Endodermal cell (in vitro differentiated cells): ENCODE results near the gene FBXW4. TPM values are rescaled to one million over a fixed set of nuclear protein-coding genes. Genes with fewer than 3 reads are reported as not detected.

ENCODE experiments used
- DNase-seq: peaks from one replicate; pipeline ENCODE4 v3.0.0-alpha.2; 2017
- H3K27ac ChIP-seq: 2 replicates; pipeline ENCODE4 v1.5.1; 2013; ENCODE audit warnings: mild to moderate bottlenecking, low read depth, low read length, moderate library complexity
- H3K27me3 ChIP-seq: 2 replicates; pipeline ENCODE4 v1.6.1; 2013; ENCODE audit warnings: mild to moderate bottlenecking, low read length, moderate library complexity; ENCODE audit not compliant: insufficient read depth, control insufficient read depth, poor library complexity, severe bottlenecking
- H3K36me3 ChIP-seq: 2 replicates; pipeline ENCODE4 v1.7.0; 2013; ENCODE audit warnings: mild to moderate bottlenecking, low read length, moderate library complexity; ENCODE audit not compliant: control insufficient read depth, insufficient read depth
- H3K4me1 ChIP-seq: one replicate; pipeline ENCODE4 v1.7.0; 2013; ENCODE audit warnings: low read length; ENCODE audit not compliant: control insufficient read depth, insufficient read depth
- H3K4me3 ChIP-seq: 2 replicates; pipeline ENCODE4 v1.5.1; 2013; ENCODE audit warnings: mild to moderate bottlenecking, low read length, moderate library complexity
- H3K9ac ChIP-seq: 2 replicates; pipeline ENCODE4 v1.6.1; 2013; ENCODE audit warnings: mild to moderate bottlenecking, low read length, moderate library complexity; ENCODE audit not compliant: poor library complexity, severe bottlenecking; ENCODE audit errors: extremely low read depth
- H3K9me3 ChIP-seq: 2 replicates; pipeline ENCODE4 v1.6.1; 2013; ENCODE audit warnings: mild to moderate bottlenecking, low read length, moderate library complexity; ENCODE audit not compliant: control insufficient read depth
- H3K27ac Mint-ChIP-seq: 2 replicates; pipeline ENCODE4 v1.8.0; 2020; ENCODE audit warnings: mixed read lengths
- H3K27me3 Mint-ChIP-seq: 2 replicates; pipeline ENCODE4 v1.8.0; 2021; ENCODE audit warnings: mild to moderate bottlenecking, mixed read lengths; ENCODE audit not compliant: insufficient read depth
- H3K36me3 Mint-ChIP-seq: 2 replicates; pipeline ENCODE4 v1.8.0; 2020; ENCODE audit warnings: low read depth, mixed read lengths
- H3K4me1 Mint-ChIP-seq: 2 replicates; pipeline ENCODE4 v1.8.0; 2020; ENCODE audit warnings: mixed read lengths
- H3K4me3 Mint-ChIP-seq: 2 replicates; pipeline ENCODE4 v1.8.0; 2020; ENCODE audit warnings: mild to moderate bottlenecking, moderate library complexity, mixed read lengths
- H3K9me3 Mint-ChIP-seq: 2 replicates; pipeline ENCODE4 v1.8.0; 2020; ENCODE audit warnings: mild to moderate bottlenecking, mixed read lengths
- WGBS, 2 experiments: methylation state at CpG; one replicate each; pipeline versions ENCODE4 v1.1.5 to v1.1.7; 2013; ENCODE audit warnings: missing lambda C conversion rate in 2 of 2, mixed read lengths in 1 of 2; ENCODE audit not compliant: insufficient coverage in 1 of 2, insufficient read length in 1 of 2; 5-methylcytosine and 5-hydroxymethylcytosine counted together
- total RNA-seq, 2 donors: library from RNA; stranded (reverse); fragmentation: NEBNext Ultra II Directional in 1 of 2; extraction: Animal tissue kit (Norgen Biotek cat#: 25700) in 1 of 2; gene quantifications; 2 replicates in 1 of 2; 3 replicates in 1 of 2; pipeline ENCODE4 v1.2.1, GENCODE V29; 2021
- TF ChIP-seq, protein P1 (sequence below): fragments of 200-600 bp; sonication (generic); conservative IDR thresholded peaks from 2 replicates; pipeline ENCODE4 v1.5.0; 2021; ENCODE audit warnings: antibody characterized with exemption, mild to moderate bottlenecking

Gene FBXW4
- total RNA-seq, 2 donors from 2014 or later: 63.8 to 70.9 TPM

DNA sequence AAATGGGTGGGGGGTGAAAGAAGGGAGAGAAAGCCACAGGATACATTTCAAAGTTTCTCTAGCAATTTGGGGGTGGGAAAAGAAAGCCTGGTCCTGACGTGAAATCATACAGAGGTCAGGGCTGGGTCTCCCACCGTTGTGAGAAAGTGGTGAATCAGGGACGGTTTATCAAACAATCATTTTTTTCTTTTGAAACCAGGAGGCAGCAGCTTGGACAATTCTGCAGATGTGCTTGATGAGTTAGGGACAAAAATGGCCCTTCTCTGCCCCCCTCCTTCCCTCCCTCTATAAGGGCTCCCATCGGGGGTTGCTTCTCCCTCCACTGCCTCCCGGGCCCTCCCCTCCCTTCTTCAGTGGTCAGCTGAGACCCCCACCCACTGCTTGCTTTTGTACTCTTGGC, 43.6 kb downstream of the FBXW4 start:
- H3K4me3 ChIP-seq: no peak overlapping the region
- no peaks in the 10 kb centered on the region for H3K4me1 ChIP-seq
- H3K9me3 ChIP-seq: no peaks in the 10 kb centered on the region
- H3K36me3 ChIP-seq: peaks cover 34% of the 10 kb centered on the region
- no peak overlapping the region for H3K27ac Mint-ChIP-seq
- H3K4me1 Mint-ChIP-seq: peaks cover 5% of the 10 kb centered on the region
- H3K27me3 ChIP-seq: no peaks in the 10 kb centered on the region
- H3K36me3 Mint-ChIP-seq: peaks cover 40% of the 10 kb centered on the region
- no peak overlapping the region for H3K9ac ChIP-seq
- peak overlapping the region; percentile 46 for H3K27ac ChIP-seq
- no peaks in the 10 kb centered on the region for H3K27me3 Mint-ChIP-seq
- no peak overlapping the region for H3K4me3 Mint-ChIP-seq
- DNase-seq: no peak
- TF ChIP-seq, protein P1, sequence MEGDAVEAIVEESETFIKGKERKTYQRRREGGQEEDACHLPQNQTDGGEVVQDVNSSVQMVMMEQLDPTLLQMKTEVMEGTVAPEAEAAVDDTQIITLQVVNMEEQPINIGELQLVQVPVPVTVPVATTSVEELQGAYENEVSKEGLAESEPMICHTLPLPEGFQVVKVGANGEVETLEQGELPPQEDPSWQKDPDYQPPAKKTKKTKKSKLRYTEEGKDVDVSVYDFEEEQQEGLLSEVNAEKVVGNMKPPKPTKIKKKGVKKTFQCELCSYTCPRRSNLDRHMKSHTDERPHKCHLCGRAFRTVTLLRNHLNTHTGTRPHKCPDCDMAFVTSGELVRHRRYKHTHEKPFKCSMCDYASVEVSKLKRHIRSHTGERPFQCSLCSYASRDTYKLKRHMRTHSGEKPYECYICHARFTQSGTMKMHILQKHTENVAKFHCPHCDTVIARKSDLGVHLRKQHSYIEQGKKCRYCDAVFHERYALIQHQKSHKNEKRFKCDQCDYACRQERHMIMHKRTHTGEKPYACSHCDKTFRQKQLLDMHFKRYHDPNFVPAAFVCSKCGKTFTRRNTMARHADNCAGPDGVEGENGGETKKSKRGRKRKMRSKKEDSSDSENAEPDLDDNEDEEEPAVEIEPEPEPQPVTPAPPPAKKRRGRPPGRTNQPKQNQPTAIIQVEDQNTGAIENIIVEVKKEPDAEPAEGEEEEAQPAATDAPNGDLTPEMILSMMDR: no peak
- 67 to 82% methylated on average over 4 to 5 of the region's 5 CpGs for WGBS, 2 experiments
- H3K9me3 Mint-ChIP-seq: no peaks in the 10 kb centered on the region

DNA sequence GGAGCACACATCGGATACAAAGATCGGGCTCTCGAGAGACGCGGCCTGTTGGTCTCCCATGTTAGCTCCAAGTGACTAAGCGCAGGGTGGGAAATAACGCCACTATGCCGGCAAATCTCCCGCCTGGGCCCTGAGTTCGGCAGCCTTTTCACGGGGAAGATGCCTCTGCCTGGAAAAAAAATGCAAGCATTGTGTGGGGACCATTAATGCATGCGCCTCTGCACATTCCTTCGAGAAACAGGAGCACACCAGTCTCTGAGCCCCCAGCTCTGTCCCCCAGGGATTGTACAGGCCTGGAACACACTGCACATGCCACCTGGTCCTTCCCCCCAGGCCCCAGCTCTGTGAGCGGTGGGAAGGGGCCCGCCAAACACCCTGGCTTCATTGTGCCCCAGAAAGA, 44.1 kb downstream of the FBXW4 start:
- no peaks in the 10 kb centered on the region for H3K27me3 ChIP-seq
- WGBS, 2 experiments: 87 to 92% methylated on average over 13 to 15 of the region's 15 CpGs
- TF ChIP-seq, protein P1: no peak
- H3K27me3 Mint-ChIP-seq: no peaks in the 10 kb centered on the region
- peaks cover 36% of the 10 kb centered on the region for H3K36me3 Mint-ChIP-seq
- H3K9me3 ChIP-seq: no peaks in the 10 kb centered on the region
- no peak for DNase-seq
- H3K4me1 Mint-ChIP-seq: peaks cover 5% of the 10 kb centered on the region
- H3K4me1 ChIP-seq: no peaks in the 10 kb centered on the region
- H3K9me3 Mint-ChIP-seq: no peaks in the 10 kb centered on the region
- H3K36me3 ChIP-seq: peaks cover 29% of the 10 kb centered on the region
- H3K9ac ChIP-seq: no peak overlapping the region
- H3K27ac Mint-ChIP-seq: peak overlapping the region; percentile 24
- no peak overlapping the region for H3K4me3 Mint-ChIP-seq
- H3K4me3 ChIP-seq: no peak overlapping the region
- H3K27ac ChIP-seq: peak overlapping the region; percentile 25

DNA sequence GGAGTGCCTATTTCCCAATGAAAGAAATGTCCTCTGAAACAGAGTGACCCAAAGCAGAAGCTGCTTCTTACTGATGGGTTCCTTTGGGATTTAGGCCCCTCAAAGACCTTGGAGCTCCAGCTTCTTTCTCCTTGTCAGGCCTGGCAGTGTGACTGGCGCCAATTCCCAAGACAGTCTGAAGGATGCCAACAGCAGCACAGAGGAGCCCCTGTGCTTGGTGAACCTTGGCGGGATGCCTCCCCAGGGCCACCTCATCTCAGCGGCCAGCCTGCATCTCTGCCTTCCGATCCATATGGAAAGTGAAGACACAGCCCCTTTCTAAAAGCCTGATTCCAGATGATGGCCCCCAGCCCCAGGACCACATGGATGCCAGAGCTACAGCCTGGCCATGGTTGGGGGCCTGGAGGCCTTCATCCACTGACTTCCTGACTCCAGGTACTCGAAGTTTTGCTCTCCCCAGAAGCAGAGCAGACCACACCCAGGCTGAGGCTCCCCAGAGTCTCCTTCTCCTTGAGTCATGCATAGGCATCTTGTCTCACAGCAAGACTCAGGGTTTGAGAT, 45.4 kb downstream of the FBXW4 start:
- TF ChIP-seq, protein P1: no peak
- WGBS, 2 experiments: 94 to 96% methylated on average over 4 to 5 of the region's 5 CpGs
- H3K27me3 ChIP-seq: no peaks in the 10 kb centered on the region
- Mint-ChIP-seq H3K9me3 (no peaks in the 10 kb centered on the region), H3K27ac (no peak overlapping the region), H3K36me3 (peaks cover 28% of the 10 kb centered on the region), H3K4me3 (no peak overlapping the region), H3K27me3 (no peaks in the 10 kb centered on the region), H3K4me1 (peaks cover 12% of the 10 kb centered on the region)
- peaks cover 17% of the 10 kb centered on the region for H3K36me3 ChIP-seq
- no peak overlapping the region for H3K4me3 ChIP-seq
- H3K9me3 ChIP-seq: no peaks in the 10 kb centered on the region
- no peak for DNase-seq
- H3K27ac ChIP-seq: no peak overlapping the region
- H3K4me1 ChIP-seq: peaks cover 3% of the 10 kb centered on the region
- no peak overlapping the region for H3K9ac ChIP-seq
